B cell (primary cell): Measurements from ENCODE around the gene NHS. TPM values are rescaled to one million over a fixed set of nuclear protein-coding genes. Genes with fewer than 3 reads are reported as not detected.

Experiments
- ATAC-seq: fragments of 200-7000 bp; cut with Tn5 transposase; one replicate; pipeline ENCODE4 v1.10.0; 2021; ENCODE audit warnings: low read depth, mild to moderate bottlenecking, moderate number of reproducible peaks, moderate library complexity
- CTCF ChIA-PET: fragments of 350-600 bp; sonication (Branson Sonifier 250); formaldehyde crosslinking; loops from one replicate; lab custom pipeline; 2021; ENCODE audit warnings: antibody characterized with exemption, inconsistent platforms; lab: Charles Lee
- POLR2A ChIA-PET: fragments of 350-600 bp; sonication (Branson Sonifier 250); formaldehyde crosslinking; loops from one replicate; lab custom pipeline; 2021; ENCODE audit warnings: antibody characterized with exemption; lab: Charles Lee
- DNase-seq: peaks from one replicate; pipeline ENCODE4 v3.0.0; 2013
- H2AFZ ChIP-seq: 2 replicates; pipeline ENCODE4 v1.6.1; 2012; ENCODE audit warnings: mild to moderate bottlenecking, low read depth, low read length; ENCODE audit not compliant: insufficient read depth, poor library complexity, severe bottlenecking
- H3K27ac ChIP-seq, 2 donors: 1 replicate in 1 of 2; 2 replicates in 1 of 2; pipeline ENCODE4 v1.5.1; 2012 to 2013; ENCODE audit warnings: low read length in 2 of 2, mild to moderate bottlenecking in 2 of 2, moderate library complexity in 1 of 2
- H3K27me3 ChIP-seq, 4 experiments: fragments of 200-600 bp in 1 of 4; sonication (generic) in 1 of 4; replicated peaks in 1 of 4; 1 replicate in 2 of 4; 2 replicates in 2 of 4; pipeline versions ENCODE4 v1.6.1 to v1.7.0; 2013 to 2016; ENCODE audit warnings: low read length in 3 of 4, mild to moderate bottlenecking in 2 of 4, mixed read lengths in 1 of 4, moderate library complexity in 1 of 4; ENCODE audit not compliant: insufficient read depth in 4 of 4, control insufficient read depth in 3 of 4; ENCODE audit errors: control extremely low read depth in 1 of 4
- H3K36me3 ChIP-seq, 2 experiments: replicated peaks in 1 of 2; 1 replicate in 1 of 2; 2 replicates in 1 of 2; pipeline versions ENCODE4 v1.6.1 to v1.7.1; 2013; ENCODE audit warnings: low read length in 1 of 2; ENCODE audit not compliant: insufficient read depth in 2 of 2, control insufficient read depth in 1 of 2; ENCODE audit errors: control extremely low read depth in 1 of 2, extremely low read depth in 1 of 2
- H3K4me1 ChIP-seq, 2 donors: fragments of 200-600 bp in 1 of 2; sonication (generic) in 1 of 2; 1 replicate in 1 of 2; 2 replicates in 1 of 2; pipeline versions ENCODE4 v1.5.1 to v1.6.1; 2013 to 2017; ENCODE audit warnings: low read length in 2 of 2; ENCODE audit not compliant: control insufficient read depth in 2 of 2, insufficient read depth in 2 of 2
- H3K4me2 ChIP-seq: replicated peaks from 2 replicates; pipeline ENCODE3; 2012; ENCODE audit warnings: mild to moderate bottlenecking, low read depth, low read length; ENCODE audit not compliant: poor library complexity, severe bottlenecking
- H3K4me3 ChIP-seq, 5 experiments: fragments of 200-600 bp in 1 of 5; sonication (generic) in 1 of 5; 1 replicate in 3 of 5; 2 replicates in 2 of 5; pipeline versions ENCODE4 v1.5.1 to v1.7.0; 2011 to 2016; ENCODE audit warnings: low read length in 4 of 5, mild to moderate bottlenecking in 4 of 5, low read depth in 2 of 5, control low read depth in 1 of 5, moderate library complexity in 1 of 5; ENCODE audit not compliant: insufficient read depth in 1 of 5; ENCODE audit errors: control extremely low read depth in 1 of 5, extremely low read depth in 1 of 5
- H3K79me2 ChIP-seq: fragments of 200-600 bp; sonication (generic); one replicate; pipeline ENCODE4 v1.6.0; 2016; ENCODE audit warnings: low read length; ENCODE audit not compliant: control insufficient read depth, insufficient read depth
- H3K9ac ChIP-seq: fragments of 200-600 bp; sonication (generic); 2 replicates; pipeline ENCODE4 v1.6.1; 2017; ENCODE audit warnings: mild to moderate bottlenecking, low read length, moderate library complexity
- H3K9me3 ChIP-seq, 3 donors: one replicate each; pipeline versions ENCODE4 v1.6.1 to v1.7.1; 2013; ENCODE audit warnings: low read length in 2 of 3; ENCODE audit not compliant: control insufficient read depth in 2 of 3, insufficient read depth in 1 of 3; ENCODE audit errors: control extremely low read depth in 1 of 3
- H4K20me1 ChIP-seq: 2 replicates; pipeline ENCODE4 v1.6.0; 2012; ENCODE audit warnings: mild to moderate bottlenecking, low read length; ENCODE audit not compliant: insufficient read depth, control insufficient read depth, poor library complexity, severe bottlenecking
- H3K27ac Mint-ChIP-seq: one replicate; pipeline ENCODE4 v1.8.0; 2021; ENCODE audit warnings: mixed read lengths
- H3K27me3 Mint-ChIP-seq: one replicate; pipeline ENCODE4 v1.8.0; 2021; ENCODE audit warnings: mixed read lengths
- H3K4me1 Mint-ChIP-seq: one replicate; pipeline ENCODE4 v1.8.0; 2021; ENCODE audit warnings: mixed read lengths
- H3K4me3 Mint-ChIP-seq: one replicate; pipeline ENCODE4 v1.8.0; 2021; ENCODE audit warnings: mixed read lengths
- H3K9me3 Mint-ChIP-seq: one replicate; pipeline ENCODE4 v1.8.0; 2022; ENCODE audit warnings: mixed read lengths; ENCODE audit not compliant: insufficient read depth
- EZH2 ChIP-seq: IDR thresholded peaks from 2 replicates; pipeline ENCODE4 v1.6.1; 2012; ENCODE audit warnings: borderline replicate concordance, low read depth, mild to moderate bottlenecking, moderate library complexity, low read length; ENCODE audit not compliant: insufficient read depth, poor library complexity, severe bottlenecking
- WGBS: methylation state at CpG from one replicate; pipeline ENCODE4 v1.1.5; 2013; ENCODE audit warnings: missing lambda C conversion rate; ENCODE audit not compliant: insufficient coverage; 5-methylcytosine and 5-hydroxymethylcytosine counted together
- intact Hi-C: fragments of 100-400 bp; cut with micrococcal nuclease; formaldehyde crosslinking; loops from one replicate; pipeline ENCODE4 v1.10.0; 2022
- polyA plus RNA-seq: library from polyadenylated mRNA; depleted of rRNA; stranded (reverse); fragments of >200 nt; gene quantifications from 2 replicates; pipeline ENCODE4 v1.2.3, GENCODE V29; 2012
- total RNA-seq, 2 donors: library from RNA; stranded (reverse); fragments of 120-200 nt in 1 of 2; gene quantifications; 1 replicate in 1 of 2; 2 replicates in 1 of 2; pipeline versions ENCODE4 v1.2.3 to v1.2.4, GENCODE V29; 2013 to 2022
- TF ChIP-seq, protein P1 (sequence below): fragments of 200-600 bp; IDR thresholded peaks from one replicate; pipeline ENCODE4 v1.8.0; 2022; ENCODE audit warnings: antibody characterized with exemption, mild to moderate bottlenecking

The NHS gene
- total and polyA plus RNA-seq, 2 donors (not counting 1 experiment from before 2014, with no cell fraction given): not detected

DNA sequence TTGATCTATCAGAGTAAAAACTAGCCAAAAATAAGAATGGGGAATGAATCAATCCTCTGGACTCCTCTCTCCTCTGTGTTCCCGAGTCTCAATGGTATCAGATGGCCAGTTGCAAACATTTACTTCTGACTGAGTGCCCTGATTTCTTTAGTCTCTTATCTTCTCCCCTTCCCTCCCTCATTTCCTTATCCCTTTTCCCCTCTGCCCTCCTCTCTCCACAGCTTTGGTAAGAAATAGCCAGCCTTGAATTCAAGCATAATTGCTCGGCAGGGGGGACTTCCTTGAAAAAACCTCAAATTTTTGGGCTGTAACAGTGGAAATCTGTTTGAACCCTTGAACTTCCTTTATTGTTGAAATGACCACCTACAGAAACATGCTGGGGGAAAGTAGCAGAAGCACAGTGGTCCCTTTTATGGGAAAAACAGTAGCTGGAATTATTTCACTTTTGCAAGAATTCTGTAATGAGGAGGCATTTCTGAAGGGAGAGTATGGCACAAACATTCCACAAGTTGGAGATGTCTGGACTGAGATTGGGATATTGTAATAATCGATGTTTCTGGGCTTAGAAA, 40.3 kb downstream of the NHS start:
- Histone ChIP-seq H3K79me2 (no peaks in the 10 kb centered on the region), H3K27ac (no peak overlapping the region), H3K4me3 (no peak overlapping the region), H3K4me1 (no peaks in the 10 kb centered on the region), H3K4me2 (no peak overlapping the region), H3K27me3 (no peaks in the 10 kb centered on the region), H2AFZ (no peak overlapping the region), H4K20me1 (no peaks in the 10 kb centered on the region), H3K9me3 (no peaks in the 10 kb centered on the region), H3K36me3 (no peaks in the 10 kb centered on the region), H3K9ac (no peak overlapping the region)
- Mint-ChIP-seq H3K4me3 (no peak overlapping the region), H3K27ac (no peak overlapping the region), H3K9me3 (no peaks in the 10 kb centered on the region), H3K27me3 (no peaks in the 10 kb centered on the region), H3K4me1 (no peaks in the 10 kb centered on the region)
- POLR2A ChIA-PET: no interaction called here
- intact Hi-C loops: no loop called here
- no peak for DNase-seq
- CTCF ChIA-PET: no interaction called here
- no peak for ATAC-seq
- TF ChIP-seq, protein P1, sequence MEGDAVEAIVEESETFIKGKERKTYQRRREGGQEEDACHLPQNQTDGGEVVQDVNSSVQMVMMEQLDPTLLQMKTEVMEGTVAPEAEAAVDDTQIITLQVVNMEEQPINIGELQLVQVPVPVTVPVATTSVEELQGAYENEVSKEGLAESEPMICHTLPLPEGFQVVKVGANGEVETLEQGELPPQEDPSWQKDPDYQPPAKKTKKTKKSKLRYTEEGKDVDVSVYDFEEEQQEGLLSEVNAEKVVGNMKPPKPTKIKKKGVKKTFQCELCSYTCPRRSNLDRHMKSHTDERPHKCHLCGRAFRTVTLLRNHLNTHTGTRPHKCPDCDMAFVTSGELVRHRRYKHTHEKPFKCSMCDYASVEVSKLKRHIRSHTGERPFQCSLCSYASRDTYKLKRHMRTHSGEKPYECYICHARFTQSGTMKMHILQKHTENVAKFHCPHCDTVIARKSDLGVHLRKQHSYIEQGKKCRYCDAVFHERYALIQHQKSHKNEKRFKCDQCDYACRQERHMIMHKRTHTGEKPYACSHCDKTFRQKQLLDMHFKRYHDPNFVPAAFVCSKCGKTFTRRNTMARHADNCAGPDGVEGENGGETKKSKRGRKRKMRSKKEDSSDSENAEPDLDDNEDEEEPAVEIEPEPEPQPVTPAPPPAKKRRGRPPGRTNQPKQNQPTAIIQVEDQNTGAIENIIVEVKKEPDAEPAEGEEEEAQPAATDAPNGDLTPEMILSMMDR: no peak
- no peak for TF ChIP-seq EZH2
- 43% methylated on average over 1 of the region's 3 CpGs for WGBS

DNA sequence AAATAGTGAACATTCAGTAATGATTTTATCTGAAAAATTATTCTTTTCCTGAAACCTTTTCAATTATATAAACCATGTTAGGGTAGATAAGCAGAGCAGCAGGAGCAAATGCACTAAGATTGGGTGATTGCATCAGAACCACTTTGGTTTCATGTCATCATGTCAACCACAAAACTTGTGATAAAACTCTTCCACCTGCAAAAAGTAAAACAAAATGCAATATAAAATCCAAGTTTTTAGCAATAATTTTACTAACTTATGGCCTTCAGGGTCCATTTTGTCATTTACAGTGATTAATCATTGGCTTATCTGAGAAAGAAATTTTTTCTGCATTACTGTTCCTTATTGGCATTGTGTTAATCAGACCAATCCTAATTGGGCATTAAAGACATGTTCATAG, 42.4 kb downstream of the NHS start:
- POLR2A ChIA-PET: no interaction called here
- Histone ChIP-seq H3K27me3 (no peaks in the 10 kb centered on the region), H3K79me2 (no peaks in the 10 kb centered on the region), H3K4me1 (no peaks in the 10 kb centered on the region), H2AFZ (no peak overlapping the region), H3K9ac (no peak overlapping the region), H3K4me2 (no peak overlapping the region), H3K27ac (no peak overlapping the region), H3K4me3 (no peak overlapping the region), H3K36me3 (no peaks in the 10 kb centered on the region), H3K9me3 (no peaks in the 10 kb centered on the region), H4K20me1 (no peaks in the 10 kb centered on the region)
- Mint-ChIP-seq H3K4me1 (no peaks in the 10 kb centered on the region), H3K27ac (no peak overlapping the region), H3K27me3 (no peaks in the 10 kb centered on the region), H3K4me3 (no peak overlapping the region), H3K9me3 (no peaks in the 10 kb centered on the region)
- DNase-seq: no peak
- CTCF ChIA-PET: no interaction called here
- intact Hi-C loops: no loop called here
- TF ChIP-seq, protein P1: no peak
- no peak for TF ChIP-seq EZH2
- ATAC-seq: no peak
